ENCODE data around the gene TRIP11.

DNA sequence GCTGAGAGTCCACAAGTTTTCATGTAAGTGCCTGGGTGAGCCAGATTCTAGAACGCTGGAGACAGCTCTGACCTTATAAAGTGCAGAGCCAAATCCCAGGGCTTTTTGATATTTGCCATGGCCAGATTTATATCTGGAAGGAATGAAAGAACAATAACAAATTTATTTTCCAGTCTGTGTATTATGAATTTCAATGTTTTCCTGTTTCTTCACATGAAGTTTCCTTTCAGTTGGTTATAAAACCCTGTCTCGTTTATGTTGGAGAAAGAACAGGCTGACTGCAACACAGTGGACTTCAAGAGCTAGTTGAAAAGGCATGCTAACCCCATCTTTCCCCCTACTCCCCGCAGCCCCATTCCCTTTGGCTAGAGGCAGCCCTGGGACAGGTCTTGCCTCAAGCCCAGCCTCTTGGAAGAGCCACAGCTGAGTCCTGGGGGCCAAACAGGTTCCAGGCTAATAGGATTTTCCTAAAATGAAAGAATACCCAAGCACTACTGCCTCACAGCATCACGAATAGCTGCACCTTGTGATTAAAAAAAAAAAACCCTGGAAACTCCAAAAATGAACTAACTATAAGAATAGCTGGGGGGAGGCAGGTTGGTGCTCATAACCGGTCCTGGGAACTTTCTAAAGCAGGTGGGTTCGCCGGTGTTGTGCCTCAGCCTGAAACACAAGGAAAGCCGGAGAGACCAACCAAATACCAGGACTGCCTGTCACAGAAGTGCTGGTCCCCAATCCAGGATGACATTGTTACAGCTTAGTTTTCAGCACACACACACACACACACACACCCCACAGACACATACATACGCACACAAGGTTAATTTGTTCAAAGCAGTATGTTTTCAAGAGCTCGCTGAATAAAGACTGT, 93.9 kb downstream of the TRIP11 start:
- no peak for TF ChIP-seq POLR2AphosphoS5 (IDR thresholded peaks at IDR 0.05)
- TF ChIP-seq, protein P1, sequence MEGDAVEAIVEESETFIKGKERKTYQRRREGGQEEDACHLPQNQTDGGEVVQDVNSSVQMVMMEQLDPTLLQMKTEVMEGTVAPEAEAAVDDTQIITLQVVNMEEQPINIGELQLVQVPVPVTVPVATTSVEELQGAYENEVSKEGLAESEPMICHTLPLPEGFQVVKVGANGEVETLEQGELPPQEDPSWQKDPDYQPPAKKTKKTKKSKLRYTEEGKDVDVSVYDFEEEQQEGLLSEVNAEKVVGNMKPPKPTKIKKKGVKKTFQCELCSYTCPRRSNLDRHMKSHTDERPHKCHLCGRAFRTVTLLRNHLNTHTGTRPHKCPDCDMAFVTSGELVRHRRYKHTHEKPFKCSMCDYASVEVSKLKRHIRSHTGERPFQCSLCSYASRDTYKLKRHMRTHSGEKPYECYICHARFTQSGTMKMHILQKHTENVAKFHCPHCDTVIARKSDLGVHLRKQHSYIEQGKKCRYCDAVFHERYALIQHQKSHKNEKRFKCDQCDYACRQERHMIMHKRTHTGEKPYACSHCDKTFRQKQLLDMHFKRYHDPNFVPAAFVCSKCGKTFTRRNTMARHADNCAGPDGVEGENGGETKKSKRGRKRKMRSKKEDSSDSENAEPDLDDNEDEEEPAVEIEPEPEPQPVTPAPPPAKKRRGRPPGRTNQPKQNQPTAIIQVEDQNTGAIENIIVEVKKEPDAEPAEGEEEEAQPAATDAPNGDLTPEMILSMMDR (IDR thresholded peaks at IDR 0.05 in 8 of 11, conservative IDR thresholded peaks at IDR 0.05 in 3 of 11), result no peak
- no peak for TF ChIP-seq POLR2A (IDR thresholded peaks at IDR 0.05)

All from spleen (tissue), 7 donors.